B cell (primary cell): Measurements from ENCODE around the gene S100A3. TPM values are rescaled to one million over a fixed set of nuclear protein-coding genes. Genes with fewer than 3 reads are reported as not detected.
"Not testable (repeated sequence)": the region's sequence is repeated elsewhere in the genome, so short reads cannot be mapped to it uniquely, and the experiment has no call there.

Experiments used
- ATAC-seq: fragments of 200-7000 bp; cut with Tn5 transposase; one replicate; pipeline ENCODE4 v1.10.0; 2021; ENCODE audit warnings: low read depth, mild to moderate bottlenecking, moderate number of reproducible peaks, moderate library complexity
- CTCF ChIA-PET: fragments of 350-600 bp; sonication (Branson Sonifier 250); formaldehyde crosslinking; loops from one replicate; lab custom pipeline; 2021; ENCODE audit warnings: antibody characterized with exemption, inconsistent platforms; lab: Charles Lee
- POLR2A ChIA-PET: fragments of 350-600 bp; sonication (Branson Sonifier 250); formaldehyde crosslinking; loops from one replicate; lab custom pipeline; 2021; ENCODE audit warnings: antibody characterized with exemption; lab: Charles Lee
- DNase-seq: peaks from one replicate; pipeline ENCODE4 v3.0.0; 2013
- H2AFZ ChIP-seq: 2 replicates; pipeline ENCODE4 v1.6.1; 2012; ENCODE audit warnings: mild to moderate bottlenecking, low read depth, low read length; ENCODE audit not compliant: insufficient read depth, poor library complexity, severe bottlenecking
- H3K27ac ChIP-seq, 2 donors: 1 replicate in 1 of 2; 2 replicates in 1 of 2; pipeline ENCODE4 v1.5.1; 2012 to 2013; ENCODE audit warnings: low read length in 2 of 2, mild to moderate bottlenecking in 2 of 2, moderate library complexity in 1 of 2
- H3K27me3 ChIP-seq, 4 experiments: fragments of 200-600 bp in 1 of 4; sonication (generic) in 1 of 4; replicated peaks in 1 of 4; 1 replicate in 2 of 4; 2 replicates in 2 of 4; pipeline versions ENCODE4 v1.6.1 to v1.7.0; 2013 to 2016; ENCODE audit warnings: low read length in 3 of 4, mild to moderate bottlenecking in 2 of 4, mixed read lengths in 1 of 4, moderate library complexity in 1 of 4; ENCODE audit not compliant: insufficient read depth in 4 of 4, control insufficient read depth in 3 of 4; ENCODE audit errors: control extremely low read depth in 1 of 4
- H3K36me3 ChIP-seq, 2 experiments: replicated peaks in 1 of 2; 1 replicate in 1 of 2; 2 replicates in 1 of 2; pipeline versions ENCODE4 v1.6.1 to v1.7.1; 2013; ENCODE audit warnings: low read length in 1 of 2; ENCODE audit not compliant: insufficient read depth in 2 of 2, control insufficient read depth in 1 of 2; ENCODE audit errors: control extremely low read depth in 1 of 2, extremely low read depth in 1 of 2
- H3K4me1 ChIP-seq, 2 donors: fragments of 200-600 bp in 1 of 2; sonication (generic) in 1 of 2; 1 replicate in 1 of 2; 2 replicates in 1 of 2; pipeline versions ENCODE4 v1.5.1 to v1.6.1; 2013 to 2017; ENCODE audit warnings: low read length in 2 of 2; ENCODE audit not compliant: control insufficient read depth in 2 of 2, insufficient read depth in 2 of 2
- H3K4me2 ChIP-seq: replicated peaks from 2 replicates; pipeline ENCODE3; 2012; ENCODE audit warnings: mild to moderate bottlenecking, low read depth, low read length; ENCODE audit not compliant: poor library complexity, severe bottlenecking
- H3K4me3 ChIP-seq, 5 experiments: fragments of 200-600 bp in 1 of 5; sonication (generic) in 1 of 5; 1 replicate in 3 of 5; 2 replicates in 2 of 5; pipeline versions ENCODE4 v1.5.1 to v1.7.0; 2011 to 2016; ENCODE audit warnings: low read length in 4 of 5, mild to moderate bottlenecking in 4 of 5, low read depth in 2 of 5, control low read depth in 1 of 5, moderate library complexity in 1 of 5; ENCODE audit not compliant: insufficient read depth in 1 of 5; ENCODE audit errors: control extremely low read depth in 1 of 5, extremely low read depth in 1 of 5
- H3K79me2 ChIP-seq: fragments of 200-600 bp; sonication (generic); one replicate; pipeline ENCODE4 v1.6.0; 2016; ENCODE audit warnings: low read length; ENCODE audit not compliant: control insufficient read depth, insufficient read depth
- H3K9ac ChIP-seq: fragments of 200-600 bp; sonication (generic); 2 replicates; pipeline ENCODE4 v1.6.1; 2017; ENCODE audit warnings: mild to moderate bottlenecking, low read length, moderate library complexity
- H3K9me3 ChIP-seq, 3 donors: one replicate each; pipeline versions ENCODE4 v1.6.1 to v1.7.1; 2013; ENCODE audit warnings: low read length in 2 of 3; ENCODE audit not compliant: control insufficient read depth in 2 of 3, insufficient read depth in 1 of 3; ENCODE audit errors: control extremely low read depth in 1 of 3
- H4K20me1 ChIP-seq: 2 replicates; pipeline ENCODE4 v1.6.0; 2012; ENCODE audit warnings: mild to moderate bottlenecking, low read length; ENCODE audit not compliant: insufficient read depth, control insufficient read depth, poor library complexity, severe bottlenecking
- H3K27ac Mint-ChIP-seq: one replicate; pipeline ENCODE4 v1.8.0; 2021; ENCODE audit warnings: mixed read lengths
- H3K27me3 Mint-ChIP-seq: one replicate; pipeline ENCODE4 v1.8.0; 2021; ENCODE audit warnings: mixed read lengths
- H3K4me1 Mint-ChIP-seq: one replicate; pipeline ENCODE4 v1.8.0; 2021; ENCODE audit warnings: mixed read lengths
- H3K4me3 Mint-ChIP-seq: one replicate; pipeline ENCODE4 v1.8.0; 2021; ENCODE audit warnings: mixed read lengths
- H3K9me3 Mint-ChIP-seq: one replicate; pipeline ENCODE4 v1.8.0; 2022; ENCODE audit warnings: mixed read lengths; ENCODE audit not compliant: insufficient read depth
- EZH2 ChIP-seq: IDR thresholded peaks from 2 replicates; pipeline ENCODE4 v1.6.1; 2012; ENCODE audit warnings: borderline replicate concordance, low read depth, mild to moderate bottlenecking, moderate library complexity, low read length; ENCODE audit not compliant: insufficient read depth, poor library complexity, severe bottlenecking
- WGBS: methylation state at CpG from one replicate; pipeline ENCODE4 v1.1.5; 2013; ENCODE audit warnings: missing lambda C conversion rate; ENCODE audit not compliant: insufficient coverage; 5-methylcytosine and 5-hydroxymethylcytosine counted together
- intact Hi-C: fragments of 100-400 bp; cut with micrococcal nuclease; formaldehyde crosslinking; loops from one replicate; pipeline ENCODE4 v1.10.0; 2022
- polyA plus RNA-seq: library from polyadenylated mRNA; depleted of rRNA; stranded (reverse); fragments of >200 nt; gene quantifications from 2 replicates; pipeline ENCODE4 v1.2.3, GENCODE V29; 2012
- total RNA-seq, 2 donors: library from RNA; stranded (reverse); fragments of 120-200 nt in 1 of 2; gene quantifications; 1 replicate in 1 of 2; 2 replicates in 1 of 2; pipeline versions ENCODE4 v1.2.3 to v1.2.4, GENCODE V29; 2013 to 2022
- TF ChIP-seq, protein P1 (sequence below): fragments of 200-600 bp; IDR thresholded peaks from one replicate; pipeline ENCODE4 v1.8.0; 2022; ENCODE audit warnings: antibody characterized with exemption, mild to moderate bottlenecking

The S100A3 gene
- total and polyA plus RNA-seq, 2 donors (not counting 1 experiment from before 2014, with no cell fraction given) = not detected

DNA sequence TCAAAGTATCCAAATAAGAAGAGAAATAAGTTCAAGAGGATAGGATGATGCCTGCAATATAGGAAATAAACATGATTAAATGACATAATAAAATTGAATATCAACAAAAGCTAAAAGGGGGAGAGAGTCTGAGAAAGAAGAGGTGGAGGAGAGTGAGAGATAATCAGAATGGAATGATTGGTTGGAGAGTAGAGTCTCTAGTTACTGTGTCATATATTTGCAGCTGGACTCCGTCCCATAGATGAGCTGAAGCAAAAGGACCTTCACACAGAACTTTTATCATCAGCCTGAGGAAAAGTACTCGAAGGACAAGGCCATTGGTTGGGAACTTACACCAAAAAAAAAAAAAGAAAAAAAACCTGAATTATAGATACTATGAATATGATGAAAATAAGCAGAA lies 39.4 kb upstream of the S100A3 start:
- CTCF ChIA-PET = interaction anchor here (0.9 to 1.4 kb wide), 2 partner anchors 11 to 19 kb away, joined by 5 read pairs; no protein-coding TSS in a partner anchor
- Histone ChIP-seq H3K4me2 (no peak overlapping the region), H3K79me2 (no peaks in the 10 kb centered on the region), H3K27ac (no peak overlapping the region), H3K9me3 (no peaks in the 10 kb centered on the region), H3K27me3 (no peaks in the 10 kb centered on the region), H4K20me1 (no peaks in the 10 kb centered on the region), H3K9ac (no peak overlapping the region), H3K36me3 (no peaks in the 10 kb centered on the region), H2AFZ (no peak overlapping the region), H3K4me1 (no peaks in the 10 kb centered on the region), H3K4me3 (no peak overlapping the region)
- no peak for TF ChIP-seq EZH2
- TF ChIP-seq, protein P1, sequence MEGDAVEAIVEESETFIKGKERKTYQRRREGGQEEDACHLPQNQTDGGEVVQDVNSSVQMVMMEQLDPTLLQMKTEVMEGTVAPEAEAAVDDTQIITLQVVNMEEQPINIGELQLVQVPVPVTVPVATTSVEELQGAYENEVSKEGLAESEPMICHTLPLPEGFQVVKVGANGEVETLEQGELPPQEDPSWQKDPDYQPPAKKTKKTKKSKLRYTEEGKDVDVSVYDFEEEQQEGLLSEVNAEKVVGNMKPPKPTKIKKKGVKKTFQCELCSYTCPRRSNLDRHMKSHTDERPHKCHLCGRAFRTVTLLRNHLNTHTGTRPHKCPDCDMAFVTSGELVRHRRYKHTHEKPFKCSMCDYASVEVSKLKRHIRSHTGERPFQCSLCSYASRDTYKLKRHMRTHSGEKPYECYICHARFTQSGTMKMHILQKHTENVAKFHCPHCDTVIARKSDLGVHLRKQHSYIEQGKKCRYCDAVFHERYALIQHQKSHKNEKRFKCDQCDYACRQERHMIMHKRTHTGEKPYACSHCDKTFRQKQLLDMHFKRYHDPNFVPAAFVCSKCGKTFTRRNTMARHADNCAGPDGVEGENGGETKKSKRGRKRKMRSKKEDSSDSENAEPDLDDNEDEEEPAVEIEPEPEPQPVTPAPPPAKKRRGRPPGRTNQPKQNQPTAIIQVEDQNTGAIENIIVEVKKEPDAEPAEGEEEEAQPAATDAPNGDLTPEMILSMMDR = no peak
- intact Hi-C loops = no loop called here
- no CpG with 5 or more reads among the region's 2 CpGs for WGBS
- ATAC-seq (no peak), DNase-seq (no peak)
- H3K27ac Mint-ChIP-seq = no peak overlapping the region
- H3K9me3 Mint-ChIP-seq = no peaks in the 10 kb centered on the region
- no peak overlapping the region for H3K4me3 Mint-ChIP-seq
- H3K4me1 Mint-ChIP-seq = no peaks in the 10 kb centered on the region
- POLR2A ChIA-PET = interaction anchor here (0.7 kb wide), 1 partner anchor 61 kb away, joined by 5 read pairs; no protein-coding TSS in a partner anchor
- peaks cover 10% of the 10 kb centered on the region for H3K27me3 Mint-ChIP-seq

DNA sequence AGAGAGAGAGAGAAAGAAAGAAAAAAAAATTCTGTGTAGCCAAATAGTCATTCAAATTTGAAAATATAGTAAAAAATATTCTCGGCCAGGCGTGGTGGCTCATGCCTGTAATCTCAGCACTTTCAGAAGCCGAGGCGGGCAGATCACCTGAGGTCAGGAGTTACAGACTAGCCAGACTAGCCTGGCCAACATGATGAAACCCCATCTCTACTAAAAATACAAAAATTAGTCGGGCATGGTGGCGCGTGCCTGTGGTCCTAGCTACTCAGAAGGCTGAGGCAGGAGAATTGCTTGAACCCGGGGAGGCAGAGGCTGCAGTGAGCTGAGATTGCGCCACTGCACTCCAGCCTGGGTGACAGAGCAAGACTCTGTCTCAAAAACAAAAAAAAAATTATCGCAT lies 39.0 kb upstream of the S100A3 start:
- DNase-seq, H3K27ac Mint-ChIP-seq, H3K4me2 ChIP-seq, H3K36me3 ChIP-seq, H3K27me3 ChIP-seq, H3K4me1 ChIP-seq, H4K20me1 ChIP-seq, H3K9me3 ChIP-seq, H3K4me3 ChIP-seq, ATAC-seq, H3K4me1 Mint-ChIP-seq, H3K9ac ChIP-seq, H3K27ac ChIP-seq, H3K4me3 Mint-ChIP-seq, intact Hi-C loops, H3K79me2 ChIP-seq, H2AFZ ChIP-seq, H3K9me3 Mint-ChIP-seq: not testable (repeated sequence)
- WGBS = 97% methylated on average over 7 of the region's 10 CpGs
- H3K27me3 Mint-ChIP-seq = peaks cover 10% of the 10 kb centered on the region
- ChIA-PET POLR2A (interaction anchor here (0.7 kb wide), 1 partner anchor 62 kb away, joined by 5 read pairs; no protein-coding TSS in a partner anchor), CTCF (interaction anchor here (0.9 to 1.4 kb wide), 2 partner anchors 11 to 18 kb away, joined by 5 read pairs; no protein-coding TSS in a partner anchor)
